Activated CD4-positive, alpha-beta T cell treated with anti-CD3 and anti-CD28 coated beads, Interleukin-2, Interleukin-6, amounts not matched to agents 100 ng/mL and 50 ng/mL, durations not matched to agents 16 hours and 8 hours (primary cell): ENCODE results near the gene CDC42BPG.

Experiments
- DNase-seq: peaks from one replicate; pipeline ENCODE4 v3.0.0-alpha.2; 2020

CDC42BPG gene

DNA sequence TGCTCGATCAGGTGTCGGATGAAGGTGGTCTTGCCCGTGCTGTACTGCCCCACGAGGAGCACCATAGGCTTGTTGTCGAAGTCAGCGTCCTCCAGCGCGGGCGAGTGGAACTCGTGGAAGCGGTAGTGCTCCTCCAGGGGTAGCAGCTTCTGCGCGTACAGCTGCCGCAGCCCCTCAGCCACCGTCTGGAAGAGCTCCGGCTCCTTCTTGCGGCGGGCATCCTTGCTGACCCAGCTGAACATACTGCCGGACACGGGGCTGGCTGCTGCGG, 33.7 kb upstream of the CDC42BPG start:
- DNase-seq = no peak

DNA sequence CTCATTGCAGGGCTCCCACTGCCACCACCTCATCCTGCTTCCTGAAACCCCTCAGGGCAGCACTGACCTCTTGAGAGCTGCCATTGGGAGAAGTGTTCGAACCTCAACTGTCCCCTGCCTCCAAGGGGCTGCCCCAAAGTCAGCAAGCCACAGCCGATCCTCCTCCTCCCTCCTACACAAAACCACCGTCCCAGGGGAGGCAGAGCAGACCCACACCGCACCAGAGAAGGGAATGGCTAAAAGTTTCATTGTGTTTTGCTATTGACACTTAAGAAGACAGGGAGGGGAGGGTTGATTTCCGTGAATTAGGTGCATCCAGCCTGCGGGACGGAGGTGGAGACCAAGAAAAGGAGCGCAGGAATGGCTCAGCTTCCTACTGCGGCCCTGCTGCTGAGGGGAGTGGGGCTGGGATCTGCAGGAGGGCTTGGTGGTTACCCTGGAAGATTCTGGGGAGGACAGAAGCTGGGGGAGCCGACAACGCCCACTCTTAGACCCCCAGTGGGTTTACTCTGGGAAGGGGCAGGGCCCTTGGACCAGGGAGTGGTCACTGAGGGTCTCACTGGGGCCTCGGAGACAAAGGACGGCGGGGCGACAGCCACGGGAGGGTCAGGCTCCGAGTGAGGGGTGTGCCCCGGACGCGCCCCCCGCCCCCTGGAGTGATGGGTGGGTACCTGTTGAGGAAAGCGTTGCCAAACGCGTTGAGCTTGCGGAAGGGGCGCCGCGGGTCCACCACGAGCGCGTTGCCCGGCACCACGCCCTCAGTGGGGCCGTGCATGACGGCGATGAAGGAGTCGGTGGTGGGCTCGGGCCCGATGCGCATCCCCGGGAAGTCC, 33.2 kb upstream of the CDC42BPG start:
- no peak for DNase-seq

DNA sequence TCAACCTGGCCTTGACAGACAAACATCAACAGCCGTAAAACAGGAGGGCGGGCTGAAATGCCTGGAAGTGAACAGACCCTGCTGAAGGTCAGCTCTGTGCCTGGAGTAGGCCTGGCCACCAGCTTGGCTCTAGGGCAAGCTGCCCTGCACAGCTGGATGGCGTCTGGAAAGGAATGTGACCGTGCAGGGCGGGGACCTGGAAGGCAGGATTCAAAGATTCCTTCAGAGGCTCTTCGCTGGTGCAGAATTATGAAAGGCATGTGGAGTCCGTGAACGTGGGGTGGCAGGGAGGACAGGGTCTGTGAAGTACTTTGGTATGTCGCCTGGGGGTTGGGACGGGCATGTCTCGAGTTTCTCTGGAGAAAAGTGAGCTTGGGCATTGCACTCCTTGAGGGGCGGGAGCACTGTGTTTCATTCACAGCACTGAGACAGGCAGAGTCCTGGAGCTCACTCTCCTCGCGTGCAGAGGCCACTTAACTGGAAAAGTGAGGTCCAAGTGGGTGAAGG, 32.4 kb upstream of the CDC42BPG start:
- DNase-seq = no peak

DNA sequence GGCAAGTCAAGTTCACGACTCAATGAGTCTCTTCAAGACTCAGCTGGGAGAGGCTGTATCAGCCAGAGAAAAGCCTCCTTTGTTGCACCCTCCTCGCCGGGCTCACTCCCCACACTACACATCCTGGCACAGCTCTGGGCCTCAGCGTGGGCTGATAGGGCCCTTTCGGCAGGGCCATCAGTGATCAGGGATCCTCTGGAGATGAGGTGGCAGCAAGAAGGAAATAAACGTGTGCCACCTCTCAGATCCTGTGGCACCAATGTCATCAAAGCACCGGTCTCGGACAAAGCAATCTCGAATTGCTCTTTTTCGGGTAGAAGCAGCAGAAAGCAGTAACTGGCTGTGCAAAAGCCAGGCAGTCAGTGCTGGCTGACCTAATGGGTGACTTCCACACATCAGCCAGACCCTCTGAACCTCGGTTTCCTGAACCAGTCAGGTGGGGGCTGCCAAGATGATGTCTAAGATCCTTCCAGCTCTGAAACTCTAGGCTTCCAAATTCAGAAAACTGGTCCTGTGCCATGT, 31.8 kb upstream of the CDC42BPG start:
- peak; percentile 73 for DNase-seq

DNA sequence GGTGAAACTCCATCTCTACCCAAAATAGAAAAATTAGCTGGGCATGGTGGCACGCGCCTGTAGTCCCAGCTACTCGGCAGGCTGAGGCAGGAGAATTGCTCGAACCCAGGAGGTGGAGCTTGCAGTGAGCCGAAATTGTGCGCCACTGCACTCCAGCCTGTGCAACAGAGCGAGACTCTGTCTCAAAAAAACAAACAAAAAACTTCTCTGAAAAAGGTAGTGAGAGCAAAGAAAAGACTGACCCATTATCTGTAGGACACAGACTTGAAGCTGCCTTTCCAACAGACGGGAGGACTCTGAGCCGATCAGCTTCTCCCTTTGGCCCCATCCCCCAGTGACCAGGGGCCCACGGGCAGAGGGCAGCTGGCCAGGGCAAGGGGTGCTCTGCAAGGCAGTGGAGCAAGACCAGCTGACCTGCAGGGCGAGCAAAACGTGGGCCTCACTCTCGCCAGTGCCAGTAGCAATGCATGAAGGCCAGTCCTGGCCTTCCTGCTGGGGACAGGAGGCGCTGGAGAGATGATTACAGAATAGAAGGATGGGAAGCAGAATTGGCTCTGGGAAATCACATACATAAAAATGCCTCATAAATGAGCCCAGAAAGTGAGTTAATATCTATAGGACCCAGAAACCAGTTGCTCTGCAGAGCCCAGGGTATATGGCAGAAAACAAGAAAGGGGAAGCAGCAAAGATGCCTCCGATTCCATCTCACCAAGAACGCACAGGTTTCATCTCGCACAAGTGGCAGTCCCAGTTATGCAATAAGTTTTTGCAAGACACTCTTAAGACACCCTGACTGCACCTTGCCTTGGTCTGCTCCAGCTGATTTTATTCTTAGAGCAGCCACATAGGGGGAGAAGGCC, 31.1 kb upstream of the CDC42BPG start:
- DNase-seq = no peak

DNA sequence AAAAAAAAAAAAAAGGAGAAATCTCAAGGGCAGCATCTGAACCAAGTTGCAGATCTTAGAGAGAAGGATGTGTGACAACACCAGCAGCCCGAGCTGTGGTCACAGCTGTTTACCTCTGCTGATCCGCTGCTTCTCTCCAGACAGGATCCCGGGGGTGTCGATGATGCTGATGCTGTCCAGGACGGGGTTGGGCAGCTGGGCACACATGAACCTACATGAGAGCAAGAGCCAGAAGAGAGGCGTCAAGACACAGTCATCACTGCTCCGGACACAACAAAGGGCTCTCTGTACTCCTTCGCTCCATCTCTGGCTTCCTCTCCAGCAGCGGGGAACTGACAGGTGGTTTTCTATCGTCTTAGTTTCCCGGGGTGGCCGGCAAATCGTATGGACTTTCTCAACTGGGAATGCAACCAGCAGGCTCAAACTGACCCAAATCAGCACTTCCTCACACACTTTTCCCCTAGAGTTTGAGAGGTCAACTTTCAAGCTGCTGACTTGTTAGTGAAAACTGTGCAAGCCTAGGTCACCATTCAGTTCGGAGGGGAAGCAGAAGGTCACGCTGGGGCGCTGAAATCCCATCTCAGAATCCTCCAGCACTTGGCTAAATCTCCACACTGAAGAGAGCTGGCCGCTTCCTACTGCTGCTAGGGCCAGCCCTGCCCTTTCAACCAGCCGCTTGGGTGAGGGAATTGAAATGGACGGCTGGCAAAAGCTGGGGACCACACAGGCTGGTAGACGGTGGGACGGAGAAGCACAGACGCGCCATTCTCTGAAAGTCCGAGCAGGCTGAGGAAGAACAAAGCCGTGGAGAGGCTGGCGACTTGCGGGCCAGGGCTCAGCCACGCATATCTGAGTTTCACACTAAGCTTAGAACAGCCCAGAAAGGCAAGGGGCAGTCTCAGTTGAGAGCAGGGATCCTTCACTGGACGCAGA, 30.1 kb upstream of the CDC42BPG start:
- no peak for DNase-seq

DNA sequence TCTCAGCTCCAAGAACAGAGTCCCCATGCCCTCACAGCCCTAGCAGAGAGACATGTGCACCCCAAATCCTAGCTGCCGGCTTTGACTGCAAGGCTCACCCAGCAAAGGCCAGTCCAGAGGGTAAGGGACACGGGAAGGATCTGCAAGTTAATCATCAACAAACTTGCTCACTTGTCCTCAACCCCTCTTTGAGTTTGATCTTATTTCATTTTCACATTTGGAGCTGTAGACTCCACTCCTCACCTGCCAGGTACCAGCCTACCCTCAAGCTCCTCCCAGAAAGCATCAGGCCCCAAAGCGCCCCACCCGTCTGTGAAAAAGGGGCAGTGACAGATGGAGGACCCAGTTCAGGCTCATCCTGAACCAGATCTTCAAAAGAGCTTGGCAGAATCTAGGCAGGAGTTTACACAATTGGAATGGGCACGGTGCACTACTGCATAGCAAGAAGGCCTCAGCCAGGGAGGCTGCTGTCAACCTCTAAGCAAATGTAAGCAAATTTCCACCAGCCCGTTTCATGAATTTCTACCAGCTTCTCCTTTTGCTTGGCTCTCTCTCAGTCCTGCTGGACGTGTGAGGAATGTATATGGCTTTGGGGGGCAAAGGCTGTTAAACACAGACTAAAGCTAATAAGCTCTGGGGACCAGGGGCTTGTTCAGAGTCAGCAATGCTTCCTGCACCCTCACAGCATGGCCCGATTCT, 28.5 kb upstream of the CDC42BPG start:
- DNase-seq = no peak

DNA sequence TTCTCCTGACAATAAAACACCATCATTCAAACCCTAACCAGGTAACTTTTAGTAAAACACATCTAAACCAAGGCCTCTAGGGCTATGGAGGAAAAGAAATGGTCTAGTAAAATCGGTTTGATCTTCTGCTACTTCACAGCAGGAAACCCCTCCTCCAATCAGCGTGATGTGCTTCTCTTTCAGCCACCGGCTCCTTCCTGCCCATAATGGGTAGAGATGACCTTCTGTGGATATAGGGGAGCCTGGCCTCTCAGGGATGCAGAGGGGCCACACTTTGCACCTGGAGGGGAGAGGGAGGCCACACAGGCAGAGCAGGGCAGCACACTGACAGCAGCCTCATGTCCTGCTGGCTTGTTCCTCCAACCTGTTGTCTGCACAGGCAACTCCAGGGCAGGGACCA, 27.0 kb upstream of the CDC42BPG start:
- no peak for DNase-seq

DNA sequence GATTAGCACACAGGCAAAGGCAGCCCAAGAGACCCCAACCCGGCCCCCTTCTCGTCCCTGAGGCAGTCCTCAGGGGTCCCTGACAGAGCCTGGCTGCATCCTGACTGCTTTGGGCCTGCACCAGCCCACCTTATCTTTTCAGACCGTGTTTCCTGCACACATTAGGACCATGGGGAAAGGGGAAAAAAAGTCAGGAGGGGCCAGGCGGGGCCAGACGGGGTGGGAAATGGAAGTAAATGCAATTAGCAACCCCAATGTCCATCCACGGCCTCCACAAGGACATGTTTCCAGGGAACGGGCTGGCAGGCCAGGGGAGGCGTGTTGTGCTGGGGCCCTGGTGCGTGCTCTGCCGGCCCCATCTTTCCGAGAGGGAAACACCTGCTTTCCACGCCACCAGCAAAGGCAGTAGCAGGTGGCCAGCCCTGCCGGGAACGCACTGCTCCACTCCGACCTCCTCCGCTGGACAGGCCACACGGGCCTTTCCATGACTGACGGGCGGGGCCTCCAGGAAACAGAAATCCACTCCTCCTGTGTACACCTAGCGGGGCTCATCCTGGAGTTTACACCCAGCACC, 26.5 kb upstream of the CDC42BPG start:
- DNase-seq = no peak

DNA sequence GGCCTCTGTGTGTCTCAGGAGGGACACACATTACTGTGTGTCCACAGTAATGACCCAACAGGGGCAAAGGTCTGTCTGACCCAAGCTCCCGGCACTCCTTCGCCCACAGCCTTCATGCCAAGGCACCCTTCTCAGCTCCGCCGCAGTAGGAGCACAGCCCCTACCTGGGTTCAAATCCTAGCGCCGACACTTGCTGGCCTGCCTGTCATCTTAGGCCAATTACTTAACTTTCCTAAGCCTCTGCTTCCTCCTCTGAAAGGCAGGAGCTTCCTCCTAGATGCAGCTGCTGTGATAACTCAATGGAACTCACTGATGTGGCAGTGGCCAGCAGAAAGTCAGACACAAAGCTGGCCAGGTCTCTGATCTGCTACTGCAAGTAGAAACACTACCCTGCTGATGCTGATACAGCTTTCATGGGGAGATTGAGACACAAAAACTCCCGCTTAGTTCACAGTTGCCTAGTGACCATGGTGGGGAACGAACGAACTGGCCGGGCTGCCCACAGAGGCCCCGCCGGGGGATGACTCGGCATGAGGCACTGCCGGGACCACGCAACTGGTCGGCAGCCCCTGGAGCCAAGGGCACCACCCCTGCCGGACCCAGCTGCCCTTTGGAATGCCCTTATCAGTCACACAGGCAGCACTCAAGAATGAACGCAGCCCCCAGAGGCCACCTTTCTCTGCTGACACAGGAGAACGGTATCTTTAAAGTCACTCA, 25.9 kb upstream of the CDC42BPG start:
- DNase-seq = no peak

DNA sequence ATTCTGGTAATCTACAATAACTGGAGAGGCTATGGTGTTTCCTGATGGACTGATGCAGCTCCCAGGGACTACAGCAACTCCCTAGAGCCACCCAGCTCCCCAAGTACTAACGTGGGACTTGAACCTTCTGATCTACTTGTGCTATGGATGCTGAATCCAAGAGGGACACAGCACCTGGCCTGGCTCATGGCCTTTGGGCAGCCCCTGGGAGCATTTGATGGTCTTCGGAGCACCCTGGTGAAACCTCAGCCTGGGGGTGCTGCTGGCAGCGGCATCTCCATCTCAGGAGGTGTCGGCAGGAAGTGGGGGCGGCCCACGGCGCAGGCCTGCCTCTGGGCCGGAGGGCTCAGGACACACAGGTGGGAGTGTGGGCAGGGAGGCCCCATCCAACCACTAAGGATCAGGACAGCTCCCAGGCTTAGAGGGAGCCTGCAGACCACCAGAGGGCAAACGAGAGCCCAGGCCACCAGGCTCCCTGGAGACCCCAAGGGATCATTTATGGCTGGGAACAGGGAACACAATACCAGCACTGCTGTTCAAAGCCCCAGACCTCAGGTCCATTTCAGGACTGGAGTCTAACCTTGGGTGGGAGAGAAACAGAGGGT, 25.2 kb upstream of the CDC42BPG start:
- no peak for DNase-seq

DNA sequence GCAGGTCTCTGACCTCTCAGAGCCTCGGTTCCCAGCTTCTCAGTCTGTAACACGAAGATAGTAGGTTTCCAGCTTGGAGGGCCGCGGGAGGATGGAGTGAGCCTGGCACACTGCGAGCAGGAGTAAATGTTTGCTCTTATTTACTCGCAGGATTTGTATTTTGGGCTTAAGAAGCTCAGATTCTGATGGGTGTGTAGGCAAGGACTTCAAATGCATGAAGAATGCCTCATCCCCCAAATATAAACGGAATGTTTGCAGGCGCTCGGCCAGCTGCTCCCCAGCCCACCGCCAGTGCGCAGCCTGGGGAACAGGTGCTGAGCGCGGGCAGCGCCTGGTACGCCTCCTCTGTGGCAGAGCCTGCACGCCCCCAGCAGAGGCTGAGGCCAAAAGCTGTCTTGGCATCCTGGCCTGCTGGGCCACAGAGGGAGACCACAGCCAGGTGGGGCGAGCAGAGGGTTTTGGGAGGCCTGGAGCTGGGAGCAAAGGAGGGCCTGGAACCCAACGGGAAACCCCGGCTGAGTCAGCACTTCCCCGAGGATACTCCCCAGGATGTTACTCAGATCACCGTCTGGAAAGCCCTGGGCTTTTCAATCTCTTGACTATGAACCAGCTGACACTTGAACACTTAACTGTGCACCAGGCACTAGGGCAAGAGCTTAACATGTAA, 24.6 kb upstream of the CDC42BPG start:
- DNase-seq = peak; percentile 53

DNA sequence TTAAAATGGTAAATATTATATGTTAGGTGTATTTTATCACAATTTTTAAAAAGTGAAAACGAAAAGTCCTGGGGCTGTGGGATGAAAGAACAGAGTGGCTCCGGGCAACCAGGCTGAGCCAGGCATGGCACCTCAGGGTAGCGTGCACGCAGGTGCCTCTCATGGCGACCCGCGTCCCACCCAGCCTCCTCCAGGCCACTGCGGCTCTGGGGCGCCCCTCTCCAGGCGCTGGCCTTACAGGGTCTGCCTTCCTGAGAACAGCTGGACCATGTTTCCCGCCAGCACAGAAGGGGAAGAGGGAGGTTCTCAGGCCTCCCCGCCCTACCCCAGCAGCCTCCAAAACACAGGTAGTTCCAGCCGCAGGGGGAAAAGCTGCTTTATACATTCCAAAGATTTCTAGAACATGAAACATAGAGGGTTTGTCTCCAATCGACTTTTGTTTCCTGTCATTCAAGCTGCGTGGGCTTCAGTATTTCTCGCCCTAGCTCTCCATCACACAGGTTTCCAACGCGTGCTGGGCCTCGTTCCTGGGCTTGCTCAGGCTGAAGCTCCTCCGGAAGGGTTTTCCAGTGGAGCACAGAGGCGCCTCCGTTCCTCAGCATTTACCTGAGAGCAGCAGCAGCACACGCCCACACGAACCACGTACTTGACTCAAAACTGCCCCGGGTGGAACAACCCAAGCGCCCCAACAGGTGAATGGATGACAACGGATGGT, 23.5 kb upstream of the CDC42BPG start:
- DNase-seq = no peak

DNA sequence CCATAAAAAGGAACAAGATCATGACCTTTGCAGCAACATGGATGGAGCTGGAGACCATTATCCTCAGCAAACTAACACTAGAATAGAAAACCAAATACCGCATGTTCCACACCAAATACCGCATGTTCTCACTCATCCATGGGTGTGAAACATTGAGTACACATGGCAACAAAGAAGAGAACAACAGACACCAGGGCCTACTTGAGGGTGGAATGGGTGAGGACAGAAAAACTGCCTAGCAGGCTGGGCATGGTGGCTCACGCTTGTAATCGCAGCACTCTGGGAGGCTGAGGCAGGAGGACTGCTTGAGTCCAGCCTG, 21.7 kb upstream of the CDC42BPG start:
- no peak for DNase-seq

DNA sequence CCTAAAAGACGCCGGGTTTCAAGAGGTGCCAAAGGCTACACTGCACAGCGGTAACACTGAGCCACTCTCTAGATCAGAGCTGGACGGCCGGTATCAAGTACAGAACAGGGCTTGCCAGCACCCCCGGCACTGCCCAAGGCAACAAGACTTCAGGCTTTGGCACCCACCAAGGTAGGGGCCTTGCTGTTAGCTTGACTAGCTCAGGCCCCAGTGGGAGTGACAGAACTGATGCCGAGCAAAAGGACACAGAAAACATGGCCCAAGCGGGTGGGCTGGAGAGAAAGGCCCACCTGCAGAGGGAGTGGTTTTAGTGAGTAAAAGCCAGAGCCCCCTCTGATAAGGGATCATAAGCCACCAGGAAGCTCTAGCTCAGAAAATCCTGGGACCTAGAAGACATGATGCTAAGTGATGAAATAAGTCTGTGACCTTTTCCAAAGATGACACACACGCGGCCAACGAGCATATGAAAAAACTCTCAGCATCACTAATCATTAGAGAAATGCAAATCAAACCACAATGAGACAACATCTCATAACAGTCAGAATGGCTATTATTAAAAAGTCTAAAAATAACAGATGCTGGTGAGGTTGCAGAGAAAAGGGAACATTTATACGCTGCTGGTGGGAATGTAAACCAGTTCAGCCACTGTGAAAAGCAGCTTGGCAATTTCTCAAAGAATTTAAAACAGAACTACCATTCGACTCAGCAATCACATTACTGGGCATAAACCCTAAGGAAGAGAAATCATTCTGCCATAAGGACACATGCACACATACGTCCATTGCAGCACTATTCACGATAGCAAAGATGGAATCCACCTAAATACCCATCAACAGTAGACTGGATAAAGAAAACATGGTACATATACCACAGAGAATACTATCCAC, 21.1 kb upstream of the CDC42BPG start:
- peak; percentile 71 for DNase-seq

DNA sequence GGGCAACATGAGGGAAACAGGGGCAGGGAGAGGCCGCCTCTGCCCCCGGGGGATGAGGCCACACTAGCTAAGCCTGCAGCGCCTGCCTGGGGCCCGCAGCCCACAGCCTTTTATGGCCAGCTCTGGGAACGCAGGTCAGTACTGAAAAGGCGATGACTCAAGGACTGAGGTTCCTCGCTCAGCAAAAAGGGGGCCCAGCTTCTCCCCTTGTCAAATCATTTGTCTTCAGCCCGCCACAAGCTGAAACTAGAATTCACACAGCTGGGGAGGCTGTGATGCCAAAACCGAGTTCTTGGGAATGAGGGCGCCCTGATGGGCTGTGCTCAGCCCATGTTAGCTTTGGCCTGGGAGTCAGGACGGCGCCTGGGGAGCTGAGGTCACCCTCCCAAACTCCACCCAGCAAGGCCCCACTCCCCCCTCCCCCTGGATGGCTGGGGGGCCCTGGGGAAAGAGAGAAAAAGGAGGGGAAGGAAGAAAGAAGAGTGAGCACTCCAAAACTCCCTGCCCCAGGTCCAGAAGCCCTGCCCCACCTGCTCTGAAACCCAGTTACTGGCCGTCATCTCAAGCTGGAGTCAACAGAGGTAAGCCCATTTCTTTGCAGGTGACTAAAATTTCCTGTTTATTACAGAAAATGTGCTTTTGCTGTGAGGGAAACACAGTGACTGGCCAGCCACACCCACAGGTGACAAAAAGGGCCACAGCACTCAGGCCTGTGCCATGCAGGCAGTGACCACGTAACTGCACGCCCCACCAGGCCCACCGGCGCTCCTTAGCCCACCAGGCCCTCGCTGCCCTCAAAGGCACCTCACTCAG, 20.2 kb upstream of the CDC42BPG start:
- peak; percentile 76 for DNase-seq

DNA sequence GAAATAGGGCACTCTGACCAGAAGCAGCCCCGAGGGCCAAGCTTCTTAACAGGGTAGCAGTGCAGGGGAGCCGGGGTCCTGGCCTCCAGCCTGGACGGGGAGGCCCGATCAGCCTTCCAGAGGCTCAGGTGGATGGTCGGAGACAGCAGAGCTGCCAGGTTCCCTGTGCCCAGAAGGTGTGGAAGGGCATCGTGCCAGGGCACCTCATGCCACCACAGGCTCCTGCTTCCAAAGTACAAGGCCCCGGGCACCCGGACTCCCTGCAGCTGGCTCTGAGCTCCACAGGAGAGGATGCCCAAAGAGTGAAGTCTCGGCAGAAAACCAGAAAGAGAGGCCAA, 19.7 kb upstream of the CDC42BPG start:
- no peak for DNase-seq
